Transverse colon (tissue), 4 donors: ENCODE measurements around the gene CYSTM1.

ENCODE experiments used
- EP300 ChIP-seq: sonication (generic); formaldehyde crosslinking; IDR thresholded peaks from one replicate; pipeline ENCODE4 v1.6.1; 2017; ENCODE audit warnings: antibody characterized with exemption, low read depth
- POLR2A ChIP-seq: fragments of 450-650 bp; IDR thresholded peaks from one replicate; pipeline ENCODE4 v1.6.1; 2016; ENCODE audit warnings: antibody characterized with exemption, mild to moderate bottlenecking, moderate library complexity
- POLR2AphosphoS5 ChIP-seq, 3 donors: sonication (generic); formaldehyde crosslinking; IDR thresholded peaks; one replicate each; pipeline ENCODE4 v1.6.1; 2016; ENCODE audit warnings: antibody characterized with exemption in 3 of 3
- TF ChIP-seq, protein P1 (sequence below), 5 experiments: fragments of 200-600 bp in 3 of 5; fragments of 450-650 bp in 2 of 5; sonication (generic) in 3 of 5; IDR thresholded peaks; 1 replicate in 2 of 5; 2 replicates in 3 of 5; pipeline ENCODE4 v1.5.1; 2016 to 2017; ENCODE audit warnings: antibody characterized with exemption in 5 of 5, inconsistent platforms in 3 of 5, mild to moderate bottlenecking in 2 of 5, moderate library complexity in 1 of 5

DNA sequence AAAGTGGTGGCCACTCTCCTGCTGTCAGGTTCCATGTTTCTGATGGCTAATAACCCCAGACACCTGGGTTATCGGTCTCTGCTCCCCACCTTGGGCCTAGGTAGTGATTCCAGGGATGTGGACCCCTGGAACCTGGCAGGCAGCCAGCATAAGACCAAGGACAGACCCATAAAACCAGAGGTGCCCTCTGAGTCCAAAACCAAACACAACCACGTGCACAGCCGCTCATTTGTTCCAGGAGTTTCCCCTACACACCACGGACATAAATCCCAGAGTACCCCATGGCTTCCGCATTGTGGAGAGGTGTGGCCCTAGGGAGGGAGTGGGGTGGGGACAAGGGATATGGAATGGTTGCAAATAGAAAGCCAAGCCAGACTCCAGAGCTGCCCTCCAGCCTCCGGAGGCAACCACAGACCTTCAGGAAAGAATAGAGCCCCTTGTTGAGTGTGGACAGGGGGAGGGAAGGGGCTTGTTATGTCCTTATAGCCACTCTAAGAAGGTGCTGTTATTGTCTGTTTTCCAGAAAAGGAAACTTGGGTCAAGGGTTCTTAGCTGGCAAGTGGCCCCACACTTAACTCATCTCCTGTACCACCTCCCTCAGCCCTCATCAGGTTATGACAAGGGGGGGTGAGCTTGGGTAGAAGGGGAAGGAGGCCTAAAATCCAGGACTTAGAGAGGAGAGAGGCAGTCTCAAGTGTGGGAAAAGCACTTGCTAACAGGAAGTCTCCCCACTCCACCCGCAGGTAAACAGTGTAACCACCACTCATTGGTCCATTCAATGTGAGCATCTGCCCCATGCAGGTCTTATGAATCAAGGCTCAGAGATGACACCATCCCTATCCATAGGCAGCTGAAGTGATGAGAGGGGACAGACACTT, 23.6 kb upstream of the CYSTM1 start:
- TF ChIP-seq EP300: no peak
- TF ChIP-seq, protein P1, sequence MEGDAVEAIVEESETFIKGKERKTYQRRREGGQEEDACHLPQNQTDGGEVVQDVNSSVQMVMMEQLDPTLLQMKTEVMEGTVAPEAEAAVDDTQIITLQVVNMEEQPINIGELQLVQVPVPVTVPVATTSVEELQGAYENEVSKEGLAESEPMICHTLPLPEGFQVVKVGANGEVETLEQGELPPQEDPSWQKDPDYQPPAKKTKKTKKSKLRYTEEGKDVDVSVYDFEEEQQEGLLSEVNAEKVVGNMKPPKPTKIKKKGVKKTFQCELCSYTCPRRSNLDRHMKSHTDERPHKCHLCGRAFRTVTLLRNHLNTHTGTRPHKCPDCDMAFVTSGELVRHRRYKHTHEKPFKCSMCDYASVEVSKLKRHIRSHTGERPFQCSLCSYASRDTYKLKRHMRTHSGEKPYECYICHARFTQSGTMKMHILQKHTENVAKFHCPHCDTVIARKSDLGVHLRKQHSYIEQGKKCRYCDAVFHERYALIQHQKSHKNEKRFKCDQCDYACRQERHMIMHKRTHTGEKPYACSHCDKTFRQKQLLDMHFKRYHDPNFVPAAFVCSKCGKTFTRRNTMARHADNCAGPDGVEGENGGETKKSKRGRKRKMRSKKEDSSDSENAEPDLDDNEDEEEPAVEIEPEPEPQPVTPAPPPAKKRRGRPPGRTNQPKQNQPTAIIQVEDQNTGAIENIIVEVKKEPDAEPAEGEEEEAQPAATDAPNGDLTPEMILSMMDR (IDR thresholded peaks at IDR 0.05): no peak
- no peak for TF ChIP-seq POLR2A
- no peak for TF ChIP-seq POLR2AphosphoS5 (IDR thresholded peaks at IDR 0.05)
